GM12891 (cell line): ENCODE data around the gene THEM4.

Experiments
- POLR2A ChIP-seq: IDR thresholded peaks from 2 replicates; pipeline ENCODE4 v1.6.1; 2011; ENCODE audit warnings: low read depth, low read length, control low read depth
- POLR2AphosphoS5 ChIP-seq: IDR thresholded peaks from 2 replicates; pipeline ENCODE4 v1.6.1; 2011; ENCODE audit warnings: low read depth, low read length, control low read depth
- SPI1 ChIP-seq: IDR thresholded peaks from 2 replicates; pipeline ENCODE4 v1.6.1; 2011; ENCODE audit warnings: low read depth, low read length, control low read depth
- TAF1 ChIP-seq: IDR thresholded peaks from 2 replicates; pipeline ENCODE4 v1.6.1; 2011; ENCODE audit warnings: low read depth, low read length, control low read depth

GRCh38 chr1:151949371-151950193, 40.3 kb upstream of the THEM4 start:
- TF ChIP-seq TAF1 (no peak), POLR2A (no peak), SPI1 (no peak), POLR2AphosphoS5 (no peak)
